ENCODE results near the gene PSMF1.

DNA sequence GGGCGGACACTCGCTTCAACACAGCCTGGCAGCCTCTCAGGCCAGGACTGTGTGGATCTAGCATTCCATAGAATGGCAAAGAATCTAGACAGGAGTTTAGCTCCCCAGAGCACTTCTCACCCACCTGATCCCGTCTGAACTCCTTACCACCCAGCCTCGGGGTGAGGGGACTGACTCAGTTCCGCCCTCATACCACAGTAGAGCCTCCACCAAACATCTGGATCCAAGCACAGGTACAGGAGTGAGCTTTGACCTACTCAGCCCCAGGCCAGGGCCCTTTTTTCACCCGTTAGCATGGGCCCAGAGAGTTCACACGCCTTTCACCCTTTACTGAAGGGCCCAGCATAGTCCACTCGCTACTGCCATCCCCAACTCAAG lies 715 bp downstream of the PSMF1 start:
- TF ChIP-seq, protein P1, sequence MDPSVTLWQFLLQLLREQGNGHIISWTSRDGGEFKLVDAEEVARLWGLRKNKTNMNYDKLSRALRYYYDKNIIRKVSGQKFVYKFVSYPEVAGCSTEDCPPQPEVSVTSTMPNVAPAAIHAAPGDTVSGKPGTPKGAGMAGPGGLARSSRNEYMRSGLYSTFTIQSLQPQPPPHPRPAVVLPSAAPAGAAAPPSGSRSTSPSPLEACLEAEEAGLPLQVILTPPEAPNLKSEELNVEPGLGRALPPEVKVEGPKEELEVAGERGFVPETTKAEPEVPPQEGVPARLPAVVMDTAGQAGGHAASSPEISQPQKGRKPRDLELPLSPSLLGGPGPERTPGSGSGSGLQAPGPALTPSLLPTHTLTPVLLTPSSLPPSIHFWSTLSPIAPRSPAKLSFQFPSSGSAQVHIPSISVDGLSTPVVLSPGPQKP (IDR thresholded peaks at IDR 0.05; ENCODE audit: borderline replicate concordance, low read depth, low read length): no peak
- TF ChIP-seq, protein P2, sequence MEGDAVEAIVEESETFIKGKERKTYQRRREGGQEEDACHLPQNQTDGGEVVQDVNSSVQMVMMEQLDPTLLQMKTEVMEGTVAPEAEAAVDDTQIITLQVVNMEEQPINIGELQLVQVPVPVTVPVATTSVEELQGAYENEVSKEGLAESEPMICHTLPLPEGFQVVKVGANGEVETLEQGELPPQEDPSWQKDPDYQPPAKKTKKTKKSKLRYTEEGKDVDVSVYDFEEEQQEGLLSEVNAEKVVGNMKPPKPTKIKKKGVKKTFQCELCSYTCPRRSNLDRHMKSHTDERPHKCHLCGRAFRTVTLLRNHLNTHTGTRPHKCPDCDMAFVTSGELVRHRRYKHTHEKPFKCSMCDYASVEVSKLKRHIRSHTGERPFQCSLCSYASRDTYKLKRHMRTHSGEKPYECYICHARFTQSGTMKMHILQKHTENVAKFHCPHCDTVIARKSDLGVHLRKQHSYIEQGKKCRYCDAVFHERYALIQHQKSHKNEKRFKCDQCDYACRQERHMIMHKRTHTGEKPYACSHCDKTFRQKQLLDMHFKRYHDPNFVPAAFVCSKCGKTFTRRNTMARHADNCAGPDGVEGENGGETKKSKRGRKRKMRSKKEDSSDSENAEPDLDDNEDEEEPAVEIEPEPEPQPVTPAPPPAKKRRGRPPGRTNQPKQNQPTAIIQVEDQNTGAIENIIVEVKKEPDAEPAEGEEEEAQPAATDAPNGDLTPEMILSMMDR (conservative IDR thresholded peaks at IDR 0.05; ENCODE audit: low read depth, low read length): no peak
- TF ChIP-seq RFX5 (IDR thresholded peaks at IDR 0.05; ENCODE audit: low read depth, low read length) (no peak), RAD21 (IDR thresholded peaks at IDR 0.05; ENCODE audit: low read length) (no peak), BHLHE40 (IDR thresholded peaks at IDR 0.05; ENCODE audit: low read depth, low read length) (no peak), POLR2A (IDR thresholded peaks at IDR 0.05; ENCODE audit: low read depth, low read length) (no peak), USF2 (IDR thresholded peaks at IDR 0.05; ENCODE audit: low read depth, low read length) (no peak), CEBPB (IDR thresholded peaks at IDR 0.05; ENCODE audit: low read depth, low read length) (no peak), SMC3 (IDR thresholded peaks at IDR 0.05; ENCODE audit: low read depth, low read length) (no peak), MAFK (IDR thresholded peaks at IDR 0.05; ENCODE audit: low read depth, low read length) (no peak), FOS (IDR thresholded peaks at IDR 0.05; ENCODE audit: low read depth, low read length) (no peak), MAZ (IDR thresholded peaks at IDR 0.05; ENCODE audit: borderline replicate concordance, low read depth, low read length) (no peak), NFE2L2 (IDR thresholded peaks at IDR 0.05; ENCODE audit: low read depth, low read length) (no peak), MXI1 (IDR thresholded peaks at IDR 0.05; ENCODE audit: borderline replicate concordance, low read depth, low read length) (no peak)

Data from IMR-90 (cell line).